Adrenal gland (tissue), 5 donors: ENCODE results near the gene SELENOM.

Experiments
- POLR2A ChIP-seq, 2 donors: fragments of 450-650 bp; IDR thresholded peaks; one replicate each; pipeline ENCODE4 v1.6.1; 2017; ENCODE audit warnings: antibody characterized with exemption in 2 of 2, mild to moderate bottlenecking in 2 of 2, moderate library complexity in 1 of 2
- TF ChIP-seq, protein P1 (sequence below), 6 experiments: fragments of 450-650 bp in 4 of 6; fragments of 200-600 bp in 2 of 6; sonication (generic) in 1 of 6; IDR thresholded peaks; 1 replicate in 5 of 6; 2 replicates in 1 of 6; pipeline versions ENCODE4 v1.5.1 to v1.8.0; 2016 to 2021; ENCODE audit warnings: antibody characterized with exemption in 6 of 6, mild to moderate bottlenecking in 2 of 6, moderate library complexity in 1 of 6
- donor health status: DM: no; HTN: no; CAD: no.

- TF ChIP-seq, protein P1, sequence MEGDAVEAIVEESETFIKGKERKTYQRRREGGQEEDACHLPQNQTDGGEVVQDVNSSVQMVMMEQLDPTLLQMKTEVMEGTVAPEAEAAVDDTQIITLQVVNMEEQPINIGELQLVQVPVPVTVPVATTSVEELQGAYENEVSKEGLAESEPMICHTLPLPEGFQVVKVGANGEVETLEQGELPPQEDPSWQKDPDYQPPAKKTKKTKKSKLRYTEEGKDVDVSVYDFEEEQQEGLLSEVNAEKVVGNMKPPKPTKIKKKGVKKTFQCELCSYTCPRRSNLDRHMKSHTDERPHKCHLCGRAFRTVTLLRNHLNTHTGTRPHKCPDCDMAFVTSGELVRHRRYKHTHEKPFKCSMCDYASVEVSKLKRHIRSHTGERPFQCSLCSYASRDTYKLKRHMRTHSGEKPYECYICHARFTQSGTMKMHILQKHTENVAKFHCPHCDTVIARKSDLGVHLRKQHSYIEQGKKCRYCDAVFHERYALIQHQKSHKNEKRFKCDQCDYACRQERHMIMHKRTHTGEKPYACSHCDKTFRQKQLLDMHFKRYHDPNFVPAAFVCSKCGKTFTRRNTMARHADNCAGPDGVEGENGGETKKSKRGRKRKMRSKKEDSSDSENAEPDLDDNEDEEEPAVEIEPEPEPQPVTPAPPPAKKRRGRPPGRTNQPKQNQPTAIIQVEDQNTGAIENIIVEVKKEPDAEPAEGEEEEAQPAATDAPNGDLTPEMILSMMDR (IDR thresholded peaks at IDR 0.05): no peak
- no peak for TF ChIP-seq POLR2A (IDR thresholded peaks at IDR 0.05)
Measured at GRCh38 chr22:31088233-31088986, 19.0 kb downstream of the SELENOM start.
